ENCODE results near the gene EREG. TPM values are rescaled to one million over a fixed set of nuclear protein-coding genes. Genes with fewer than 3 reads are reported as not detected.

EREG gene
- total RNA-seq, 2 experiments from 2014 or later: 0.58 to 0.59 TPM

GRCh38 chr4:74424111-74424510 is 59.2 kb downstream of the EREG start:
- CTCF ChIA-PET: no interaction called here

GRCh38 chr4:74426101-74426500 is 61.2 kb downstream of the EREG start:
- ATAC-seq (ENCODE audit: poor library complexity): no peak
- Mint-ChIP-seq H3K36me3 (ENCODE audit: low read depth) (no peaks in the 10 kb centered on the region), H3K27ac (no peak overlapping the region), H3K27me3 (no peaks in the 10 kb centered on the region), H3K9me3 (no peaks in the 10 kb centered on the region), H3K4me3 (no peak overlapping the region), H3K4me1 (ENCODE audit: low read depth) (no peaks in the 10 kb centered on the region)
- no peak overlapping the region for H3K4me3 ChIP-seq (ENCODE audit: low read length)
- TF ChIP-seq CTCF (IDR thresholded peaks at IDR 0.05): no peak
- ChIA-PET POLR2A (interaction anchor here (1.5 kb wide), 1 partner anchor 19 kb away, joined by 3 read pairs; the partner anchor contains the start of gene AREG), CTCF (no interaction called here)
- no peaks in the 10 kb centered on the region for H3K27me3 ChIP-seq (ENCODE audit: control insufficient read depth in 1 of 2, insufficient read depth in 2 of 2, low read length in 2 of 2)
- H3K27ac ChIP-seq (ENCODE audit: low read depth in 1 of 2, low read length in 2 of 2): no peak overlapping the region
- H3K9me3 ChIP-seq (ENCODE audit: control insufficient read depth in 1 of 2, insufficient read depth in 1 of 2, low read length in 2 of 2): no peaks in the 10 kb centered on the region
- no peaks in the 10 kb centered on the region for H3K4me1 ChIP-seq (ENCODE audit: insufficient read depth, low read length)
- DNase-seq: no peak
- intact Hi-C loops (cut with DNase I, micrococcal nuclease): no loop called here
- no peaks in the 10 kb centered on the region for H3K36me3 ChIP-seq (ENCODE audit: insufficient read depth, low read length)

More at GRCh38 chr4:74424111-74424510, 59.2 kb downstream of the EREG start:
- Mint-ChIP-seq H3K27me3 (peaks cover 7% of the 10 kb centered on the region), H3K27ac (no peak overlapping the region), H3K36me3 (ENCODE audit: low read depth) (no peaks in the 10 kb centered on the region), H3K4me1 (ENCODE audit: low read depth) (no peaks in the 10 kb centered on the region), H3K9me3 (no peaks in the 10 kb centered on the region), H3K4me3 (no peak overlapping the region)
- TF ChIP-seq CTCF (IDR thresholded peaks at IDR 0.05): no peak
- H3K4me1 ChIP-seq (ENCODE audit: insufficient read depth, low read length): no peaks in the 10 kb centered on the region
- H3K4me3 ChIP-seq (ENCODE audit: low read length): no peak overlapping the region
- no peaks in the 10 kb centered on the region for H3K9me3 ChIP-seq (ENCODE audit: control insufficient read depth in 1 of 2, insufficient read depth in 1 of 2, low read length in 2 of 2)
- POLR2A ChIA-PET: no interaction called here
- H3K27ac ChIP-seq (ENCODE audit: low read depth in 1 of 2, low read length in 2 of 2): no peak overlapping the region
- DNase-seq: no peak
- no peak for ATAC-seq (ENCODE audit: poor library complexity)
- intact Hi-C loops (cut with DNase I, micrococcal nuclease): loop anchor here in 1 of 2 experiments (5.0 kb wide), 1 partner anchor 38 kb away; no protein-coding TSS in a partner anchor
- H3K27me3 ChIP-seq (ENCODE audit: control insufficient read depth in 1 of 2, insufficient read depth in 2 of 2, low read length in 2 of 2): no peaks in the 10 kb centered on the region
- H3K36me3 ChIP-seq (ENCODE audit: insufficient read depth, low read length): no peaks in the 10 kb centered on the region

GRCh38 chr4:74428276-74428675 is 63.3 kb downstream of the EREG start:
- Histone ChIP-seq H3K9me3 (ENCODE audit: control insufficient read depth in 1 of 2, insufficient read depth in 1 of 2, low read length in 2 of 2) (no peaks in the 10 kb centered on the region), H3K4me1 (ENCODE audit: insufficient read depth, low read length) (no peaks in the 10 kb centered on the region), H3K4me3 (ENCODE audit: low read length) (no peak overlapping the region), H3K27me3 (ENCODE audit: control insufficient read depth in 1 of 2, insufficient read depth in 2 of 2, low read length in 2 of 2) (no peaks in the 10 kb centered on the region), H3K36me3 (ENCODE audit: insufficient read depth, low read length) (no peaks in the 10 kb centered on the region), H3K27ac (ENCODE audit: low read depth in 1 of 2, low read length in 2 of 2) (no peak overlapping the region)
- no peaks in the 10 kb centered on the region for H3K9me3 Mint-ChIP-seq
- no peaks in the 10 kb centered on the region for H3K27me3 Mint-ChIP-seq
- POLR2A ChIA-PET: no interaction called here
- intact Hi-C loops (cut with DNase I, micrococcal nuclease): no loop called here
- H3K4me3 Mint-ChIP-seq: no peak overlapping the region
- no peaks in the 10 kb centered on the region for H3K4me1 Mint-ChIP-seq (ENCODE audit: low read depth)
- CTCF ChIA-PET: no interaction called here
- no peak for TF ChIP-seq CTCF (IDR thresholded peaks at IDR 0.05)
- no peak for ATAC-seq (ENCODE audit: poor library complexity)
- H3K36me3 Mint-ChIP-seq (ENCODE audit: low read depth): no peaks in the 10 kb centered on the region
- no peak for DNase-seq
- no peak overlapping the region for H3K27ac Mint-ChIP-seq

All from CD4-positive, alpha-beta T cell (primary cell).